Measurements from ENCODE around the gene S100A4. TPM values are rescaled to one million over a fixed set of nuclear protein-coding genes. Genes with fewer than 3 reads are reported as not detected.
"Not testable (repeated sequence)": the region's sequence is repeated elsewhere in the genome, so short reads cannot be mapped to it uniquely, and the experiment has no call there.

The S100A4 gene
- polyA plus RNA-seq, 10 donors: 162 to 254 (median 206) TPM

DNA sequence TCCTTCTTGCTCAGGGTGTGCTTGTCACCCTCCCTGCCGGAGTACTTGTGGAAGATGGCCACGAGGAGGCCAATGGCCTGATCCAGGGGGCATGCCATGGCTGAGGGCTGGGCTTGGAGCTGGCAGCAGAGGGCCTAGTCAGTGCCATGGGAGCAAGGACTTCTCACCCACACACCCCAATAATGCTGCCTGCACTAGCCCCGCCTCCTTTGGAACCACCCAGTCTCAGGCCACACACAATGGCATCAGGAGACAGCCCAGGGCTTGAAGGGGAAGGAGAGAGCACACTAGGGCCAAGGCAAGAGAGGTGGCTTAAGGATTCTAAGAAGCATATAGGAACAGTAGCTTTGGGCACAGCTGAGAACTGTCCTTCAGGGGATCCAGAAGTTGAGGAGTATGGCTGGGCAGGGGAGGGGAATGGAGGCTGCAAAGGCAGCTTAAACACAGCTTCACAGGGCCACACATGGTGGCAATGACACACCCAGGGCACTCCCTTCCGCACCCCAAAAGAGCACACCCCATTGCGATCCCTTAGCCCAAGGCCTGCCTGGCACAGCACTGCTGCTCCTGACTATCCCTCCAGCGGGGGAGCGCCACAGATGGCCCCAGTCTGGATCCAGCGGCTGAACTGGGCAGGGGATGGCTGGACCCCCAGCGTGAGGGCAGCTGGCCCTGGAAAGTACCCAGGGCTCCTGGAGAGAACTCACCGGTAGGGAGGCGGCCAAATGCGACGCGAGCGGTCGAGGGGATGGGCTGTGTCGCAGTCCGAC lies 10.2 kb downstream of the S100A4 start, which contains the start of gene S100A6:
TSS of gene S100A6 (minus strand) at position 750 of the 770 bp plus-strand sequence. CDS start at position 98, 652 bp downstream.
- DNase-seq: peak in 2 of 3 donors; percentile 29 to 77

DNA sequence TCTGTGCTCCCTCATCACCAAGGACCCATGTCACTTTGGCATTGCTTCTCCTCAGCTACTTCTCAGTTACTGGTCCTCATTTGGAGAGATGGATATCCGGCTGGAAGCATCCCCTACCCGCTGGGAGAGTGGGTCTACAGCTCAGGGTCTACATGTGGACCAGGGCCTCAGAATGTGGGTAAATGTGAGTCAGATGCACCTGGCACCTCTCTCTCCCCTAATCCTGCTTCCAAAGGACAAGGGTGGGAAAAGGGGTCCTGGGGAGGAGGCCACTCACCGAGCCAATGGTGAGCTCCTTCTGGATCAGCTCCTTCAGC lies 10.7 kb downstream of the S100A4 start:
- no peak for DNase-seq

DNA sequence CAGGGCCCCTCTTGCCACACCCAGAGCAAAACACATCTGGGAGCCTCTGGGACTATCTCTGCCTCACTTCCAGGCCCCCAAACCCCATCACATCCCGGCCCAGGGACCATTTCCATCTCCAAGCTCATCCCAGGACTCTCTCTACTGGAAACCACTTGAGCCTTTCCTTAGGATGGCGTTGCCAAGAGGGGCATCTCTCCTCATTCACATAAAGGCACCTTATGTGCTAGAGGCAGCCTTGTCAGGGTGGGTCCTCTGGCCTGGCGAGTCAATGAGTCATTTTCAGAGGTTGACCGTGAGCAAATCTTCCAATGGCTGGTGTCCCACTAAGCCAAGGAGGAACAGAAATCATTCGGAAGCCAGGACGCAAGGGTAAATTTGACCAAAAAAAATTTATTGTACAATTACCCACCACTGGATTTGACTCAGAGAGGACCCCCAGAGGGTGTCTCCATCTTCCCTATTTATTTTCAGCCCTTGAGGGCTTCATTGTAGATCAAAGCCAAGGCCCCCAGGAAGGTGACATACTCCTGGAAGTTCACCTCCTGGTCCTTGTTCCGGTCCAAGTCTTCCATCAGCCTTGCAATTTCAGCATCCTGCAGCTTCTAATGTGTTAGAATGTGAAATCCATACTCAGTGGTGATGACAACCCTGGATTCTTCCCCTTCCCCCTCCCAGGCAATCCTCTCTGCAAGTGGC lies 11.2 kb downstream of the S100A4 start:
- DNase-seq: no peak

DNA sequence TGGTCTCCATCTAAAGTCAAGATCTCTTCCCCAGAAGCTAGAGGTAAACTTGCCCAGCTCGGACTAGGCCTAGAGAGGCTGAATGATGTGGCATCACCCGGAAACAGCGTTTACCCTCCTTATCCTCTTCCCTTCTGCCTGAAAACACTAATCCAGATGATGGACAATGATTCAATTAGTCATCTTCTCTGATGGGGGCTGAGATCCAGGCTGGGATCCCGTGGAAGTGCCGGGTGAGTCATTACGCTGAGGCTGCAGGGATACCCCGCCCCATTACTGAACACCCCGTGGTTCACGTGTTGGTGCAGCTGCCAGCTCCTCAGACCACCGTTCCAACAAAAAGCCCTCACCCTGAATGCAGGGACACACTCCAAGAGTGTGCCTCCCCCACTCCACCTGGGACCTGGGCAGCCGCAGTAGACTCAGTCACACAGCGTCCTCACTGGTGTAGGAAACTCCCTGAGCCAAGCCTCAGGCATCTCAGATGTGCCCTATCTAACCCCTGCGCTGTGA lies 11.9 kb downstream of the S100A4 start:
- DNase-seq: peak in 1 of 3 donors; percentile 83

DNA sequence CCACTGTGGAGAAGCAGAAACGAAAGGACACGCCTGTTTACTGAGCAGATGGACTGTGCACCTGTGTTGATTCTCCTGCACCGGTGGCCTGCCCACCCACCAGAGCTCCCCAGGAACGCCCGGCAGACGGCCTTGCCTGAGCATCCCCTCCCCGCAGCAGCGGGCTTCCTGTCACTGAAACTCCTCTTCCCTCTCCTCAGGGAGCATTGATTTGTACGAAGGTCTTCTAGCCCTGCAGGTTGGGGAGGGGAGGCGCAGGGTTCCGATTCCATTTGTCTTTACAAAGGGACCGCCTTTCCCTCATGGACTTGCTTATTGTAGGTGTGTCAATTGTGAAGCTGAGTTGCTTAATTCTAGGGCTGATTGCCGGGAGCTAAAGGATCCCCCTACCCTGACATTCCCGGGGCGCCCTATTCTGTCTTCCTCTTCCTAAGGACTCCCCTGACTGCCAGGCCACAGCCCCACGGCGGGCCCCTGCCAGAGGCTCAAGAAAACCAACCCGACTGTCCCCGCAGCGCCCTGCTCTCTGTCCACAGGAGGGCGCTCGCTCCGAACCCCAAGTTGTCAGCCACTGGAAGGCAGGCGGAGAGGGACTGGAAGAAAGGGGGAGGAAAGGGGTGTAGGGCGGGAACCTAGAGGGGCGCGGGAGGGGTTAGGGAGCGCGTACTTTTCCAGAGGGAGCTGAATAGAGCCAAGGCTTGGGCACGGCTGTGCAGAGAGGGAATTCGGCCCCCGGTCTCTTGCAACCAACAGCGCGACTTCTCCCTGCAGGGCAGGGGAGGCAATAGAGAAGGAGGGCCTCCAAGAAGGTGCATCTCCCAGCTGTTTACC lies 12.6 kb downstream of the S100A4 start:
- peak; percentile 88 to 94 (median 90) for DNase-seq

DNA sequence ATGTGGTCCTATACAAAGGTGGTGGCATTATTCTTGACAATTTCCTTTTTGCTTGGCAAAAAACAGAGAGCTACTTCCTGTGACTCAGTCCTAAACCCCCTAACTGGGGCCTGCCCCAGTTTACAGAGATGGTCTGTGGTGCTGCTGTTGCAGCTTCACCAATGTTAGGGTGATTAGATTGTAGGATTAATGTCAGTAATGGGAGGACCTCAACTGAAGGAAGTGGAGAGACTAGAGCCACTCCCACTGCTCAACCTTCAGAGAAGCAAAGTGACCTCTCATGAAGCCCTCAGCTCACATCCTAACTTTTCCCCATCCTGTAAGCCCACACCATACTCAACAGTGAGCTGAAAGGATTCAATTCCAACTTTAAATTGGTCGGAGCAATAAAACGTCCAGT lies 13.4 kb downstream of the S100A4 start:
- DNase-seq: no peak

DNA sequence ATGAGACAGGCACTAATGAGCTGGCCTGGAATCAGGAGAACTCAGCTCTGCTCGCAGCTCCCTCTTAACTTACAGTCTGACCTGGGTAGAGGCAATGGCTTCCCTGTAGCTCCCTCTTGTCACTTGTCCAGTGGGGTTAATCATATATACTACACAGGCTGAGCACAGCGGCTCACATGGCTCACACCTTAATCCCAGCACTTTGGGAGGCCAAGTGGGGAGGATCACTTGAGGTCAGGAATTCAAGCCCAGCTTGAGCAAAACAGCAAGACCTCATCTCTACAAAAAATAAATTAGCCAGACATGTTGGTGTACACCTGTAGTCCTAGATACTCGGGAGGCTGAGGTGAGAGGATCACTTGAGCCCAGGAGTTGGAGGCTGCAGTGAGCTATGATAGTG lies 14.0 kb downstream of the S100A4 start:
- no peak for DNase-seq

DNA sequence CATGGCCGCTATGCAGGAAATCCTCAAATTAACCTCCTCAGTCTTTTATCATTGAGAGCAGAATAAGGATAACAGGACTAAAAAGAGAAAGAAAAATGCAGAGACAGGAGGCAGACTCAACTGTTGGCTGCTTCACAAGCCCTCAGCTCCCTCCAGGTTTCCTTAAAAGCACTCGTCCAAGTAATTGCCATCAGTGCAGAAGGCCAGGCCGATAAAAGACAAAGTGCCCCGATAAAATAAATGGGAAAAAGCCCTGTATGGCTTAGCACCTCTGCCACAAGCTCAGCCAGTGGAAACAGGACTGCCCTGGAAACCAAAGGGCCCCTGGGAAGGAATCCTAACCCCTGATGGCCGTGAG lies 17.9 kb downstream of the S100A4 start:
- no peak for DNase-seq

DNA sequence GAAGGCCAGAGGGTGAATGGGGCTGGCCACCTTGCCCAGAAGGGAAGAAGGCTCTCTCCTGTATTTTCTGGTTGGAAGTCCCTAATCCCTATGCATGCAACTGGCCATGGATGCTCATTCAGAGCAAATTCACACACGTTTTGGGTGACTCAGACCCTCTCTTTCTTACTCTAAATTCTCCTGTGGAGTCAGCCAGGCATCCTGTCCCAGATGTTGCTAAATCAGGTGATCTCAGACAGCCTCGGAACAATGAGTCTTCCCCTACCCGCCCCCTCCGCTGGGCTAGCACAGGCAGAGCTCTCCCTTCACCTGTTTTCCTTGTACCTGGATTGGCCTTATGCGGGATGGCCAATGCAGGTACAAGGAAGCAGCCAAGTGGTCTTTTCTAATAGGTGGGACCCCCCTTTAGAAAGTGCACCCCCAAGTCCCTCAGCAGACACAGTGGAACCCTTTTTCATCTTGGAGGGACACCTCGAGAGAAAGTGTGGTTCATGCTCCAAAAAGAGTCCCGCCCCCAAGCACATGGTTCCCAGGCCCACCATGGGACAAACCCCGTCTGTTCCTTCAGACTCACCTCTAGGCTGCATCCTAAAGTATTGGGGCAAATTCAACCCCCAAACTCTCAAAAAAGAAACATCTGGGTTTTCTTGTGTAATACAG lies 18.5 kb downstream of the S100A4 start:
- DNase-seq: no peak

DNA sequence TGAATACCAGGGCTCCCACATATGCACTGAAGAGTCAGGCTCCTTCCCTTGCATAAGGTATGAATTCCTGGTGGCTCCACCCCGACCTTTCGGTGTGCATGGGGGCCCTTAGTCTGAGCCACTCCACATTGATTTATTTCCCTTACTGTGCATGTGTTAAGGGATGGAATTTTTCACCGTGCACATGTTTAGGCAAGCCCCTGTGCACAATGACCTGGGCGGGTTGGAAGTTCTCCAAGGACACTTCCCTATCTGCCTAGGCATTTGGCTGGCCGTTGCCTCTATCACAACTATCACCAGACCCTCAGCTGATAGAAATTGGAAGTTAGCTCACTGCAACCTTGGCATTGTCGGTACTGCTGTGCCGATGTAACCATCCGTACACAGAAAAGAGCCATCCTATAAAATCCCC lies 19.5 kb downstream of the S100A4 start:
- DNase-seq: no peak

DNA sequence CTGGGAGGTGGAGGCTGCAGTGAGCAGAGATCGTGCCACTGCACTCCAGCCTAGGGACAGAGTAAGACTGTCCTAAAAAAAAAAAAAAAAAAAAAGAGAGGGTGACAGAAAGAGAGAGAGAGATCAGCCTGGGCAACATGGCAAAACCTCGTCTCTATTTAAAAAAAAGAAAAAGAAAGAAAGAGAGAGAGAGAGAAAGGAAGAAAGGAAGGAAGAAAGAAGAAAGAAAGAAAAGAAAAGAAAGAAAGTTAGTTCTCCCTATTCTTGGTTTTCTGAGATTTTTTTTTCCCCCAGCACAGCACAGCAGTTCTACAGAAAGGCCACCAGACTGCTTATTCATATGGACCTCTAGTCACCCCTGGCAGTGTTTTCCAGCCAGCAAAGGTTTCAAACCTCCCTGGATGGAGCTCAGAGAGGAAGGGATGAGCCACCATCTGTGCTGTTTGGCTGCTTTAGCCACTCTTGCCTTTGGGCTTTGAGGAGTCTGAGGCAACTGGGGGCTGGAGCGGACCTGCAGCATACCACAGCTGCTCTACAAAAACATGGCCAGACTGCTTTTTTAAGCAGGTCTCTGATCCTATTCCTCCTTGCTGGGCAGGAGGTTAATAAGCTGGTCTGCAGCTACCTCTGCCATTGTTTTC lies 20.4 kb downstream of the S100A4 start:
- DNase-seq: peak in 1 of 3 donors; percentile 53

DNA sequence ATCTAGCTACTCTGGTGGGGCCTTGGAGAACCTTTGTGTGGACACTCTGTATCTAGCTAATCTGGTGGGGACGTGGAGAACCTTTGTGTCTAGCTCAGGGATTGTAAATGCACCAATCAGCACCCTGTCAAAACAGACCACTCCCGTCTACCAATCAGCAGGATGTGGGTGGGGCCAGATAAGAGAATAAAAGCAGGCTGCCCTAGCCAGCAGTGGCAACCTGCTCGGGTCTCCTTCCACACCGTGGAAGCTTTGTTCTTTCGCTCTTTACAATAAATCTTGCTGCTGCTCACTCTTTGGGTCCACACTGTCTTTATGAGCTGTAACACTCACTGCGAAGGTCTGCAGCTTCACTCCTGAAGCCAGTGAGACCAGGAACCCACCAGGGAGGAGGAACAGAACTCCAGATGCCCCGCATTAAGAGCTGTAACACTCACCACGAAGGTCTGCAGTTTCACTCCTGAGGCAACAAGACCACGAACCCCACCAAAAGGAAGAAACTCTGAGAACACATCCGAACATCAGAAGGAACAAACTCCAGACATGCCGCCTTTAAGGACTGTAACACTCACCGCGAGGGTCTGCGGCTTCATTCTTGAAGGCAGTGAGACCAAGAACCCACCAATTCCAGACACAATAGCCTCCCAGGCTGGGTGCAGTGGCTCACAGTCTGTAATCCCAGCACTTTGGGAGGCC lies 23.1 kb downstream of the S100A4 start:
- DNase-seq: not testable (repeated sequence)

DNA sequence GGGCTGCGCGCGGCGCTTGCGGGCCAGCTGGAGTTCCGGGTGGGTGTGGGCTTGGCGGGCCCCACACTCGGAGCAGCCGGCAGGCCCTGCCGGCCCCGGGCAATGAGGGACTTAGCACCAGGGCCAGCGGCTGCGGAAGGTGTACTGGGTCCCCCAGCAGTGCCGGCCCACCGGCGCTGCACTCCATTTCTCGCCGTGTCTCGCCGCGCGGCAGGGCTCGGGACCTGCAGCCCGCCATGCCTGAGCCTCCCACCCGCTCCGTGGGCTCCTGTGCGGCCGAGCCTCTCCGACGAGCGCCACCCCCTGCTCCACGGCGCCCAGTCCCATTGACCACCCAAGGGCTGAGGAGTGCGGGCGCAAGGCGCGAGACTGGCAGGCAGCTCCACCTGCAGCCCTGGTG lies 23.8 kb downstream of the S100A4 start:
- not testable (repeated sequence) for DNase-seq

DNA sequence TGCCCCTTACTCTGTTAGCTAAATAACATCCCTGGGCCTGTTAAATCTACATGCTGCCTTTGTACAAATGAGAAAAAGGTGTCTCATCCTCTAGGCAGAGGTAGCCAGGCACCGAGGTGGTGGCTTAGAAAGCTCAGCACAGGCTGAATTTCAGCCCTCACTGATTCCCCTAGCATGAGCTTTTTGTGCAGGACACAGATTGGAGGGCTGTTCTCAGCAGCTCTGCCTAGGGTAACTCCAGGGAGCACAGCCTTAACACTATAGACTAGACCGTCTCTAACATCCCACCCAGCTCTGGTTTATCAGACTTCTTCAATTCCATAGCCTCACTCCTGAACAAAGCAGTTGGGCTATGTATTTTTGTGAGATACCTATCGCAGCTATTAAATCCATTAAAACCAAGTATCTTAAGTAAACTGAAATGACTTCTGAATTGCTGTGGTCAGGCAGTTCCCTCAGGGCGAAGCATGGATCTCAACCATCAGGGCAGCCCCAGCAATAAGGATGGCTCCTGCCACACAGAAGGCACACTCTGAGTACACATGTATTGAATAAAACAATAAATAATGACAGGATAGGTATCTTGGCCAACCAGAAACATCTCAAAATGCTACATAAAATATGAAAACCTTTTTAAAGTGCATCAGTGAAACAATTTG lies 24.7 kb downstream of the S100A4 start:
- DNase-seq: no peak

DNA sequence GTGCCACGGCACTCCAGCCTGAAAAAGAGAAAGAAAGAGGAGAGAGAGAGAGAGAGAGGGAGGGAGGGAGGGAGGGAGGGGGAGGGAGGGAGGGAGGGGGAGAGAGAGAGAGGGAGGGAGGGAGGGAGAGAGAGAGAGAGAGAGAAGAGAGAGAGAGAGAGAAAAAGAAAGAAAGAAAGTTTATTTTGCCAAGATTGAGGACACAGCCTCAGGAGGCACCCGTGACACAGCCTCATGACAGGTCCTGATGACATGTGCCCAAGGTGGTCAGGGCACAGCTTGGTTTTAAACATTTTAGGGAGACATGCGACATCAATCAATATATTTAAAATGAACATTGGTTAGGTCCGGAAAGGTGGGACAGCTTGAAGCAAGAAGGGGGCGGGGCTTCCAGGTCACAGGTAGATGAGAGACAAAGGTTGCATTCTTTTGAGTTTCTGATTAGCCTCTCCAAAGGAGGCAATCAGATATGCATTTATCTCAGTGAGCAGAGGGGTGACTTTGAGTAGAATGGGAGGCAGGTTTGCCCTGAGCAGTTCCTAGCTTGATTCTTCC lies 25.4 kb downstream of the S100A4 start:
- not testable (repeated sequence) for DNase-seq

DNA sequence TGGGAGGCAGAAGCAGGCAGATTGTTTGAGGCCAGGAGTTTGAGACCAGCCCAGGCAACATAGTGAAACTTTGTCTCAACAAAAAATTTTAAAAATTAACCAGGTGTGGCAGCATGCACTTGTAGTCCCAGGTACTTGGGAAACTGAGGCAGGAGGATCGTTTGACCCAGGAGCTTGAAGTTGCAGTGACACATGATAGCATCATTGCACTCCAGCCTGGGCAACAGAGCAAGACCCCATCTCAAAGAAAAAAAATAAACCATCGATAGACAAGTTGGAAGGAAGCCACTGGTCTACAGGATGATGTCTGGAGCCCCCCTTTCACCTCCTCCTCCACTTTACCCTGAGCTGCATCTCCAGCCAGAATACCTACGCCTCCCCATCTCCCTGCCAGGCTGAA lies 26.4 kb downstream of the S100A4 start:
- DNase-seq: no peak

DNA sequence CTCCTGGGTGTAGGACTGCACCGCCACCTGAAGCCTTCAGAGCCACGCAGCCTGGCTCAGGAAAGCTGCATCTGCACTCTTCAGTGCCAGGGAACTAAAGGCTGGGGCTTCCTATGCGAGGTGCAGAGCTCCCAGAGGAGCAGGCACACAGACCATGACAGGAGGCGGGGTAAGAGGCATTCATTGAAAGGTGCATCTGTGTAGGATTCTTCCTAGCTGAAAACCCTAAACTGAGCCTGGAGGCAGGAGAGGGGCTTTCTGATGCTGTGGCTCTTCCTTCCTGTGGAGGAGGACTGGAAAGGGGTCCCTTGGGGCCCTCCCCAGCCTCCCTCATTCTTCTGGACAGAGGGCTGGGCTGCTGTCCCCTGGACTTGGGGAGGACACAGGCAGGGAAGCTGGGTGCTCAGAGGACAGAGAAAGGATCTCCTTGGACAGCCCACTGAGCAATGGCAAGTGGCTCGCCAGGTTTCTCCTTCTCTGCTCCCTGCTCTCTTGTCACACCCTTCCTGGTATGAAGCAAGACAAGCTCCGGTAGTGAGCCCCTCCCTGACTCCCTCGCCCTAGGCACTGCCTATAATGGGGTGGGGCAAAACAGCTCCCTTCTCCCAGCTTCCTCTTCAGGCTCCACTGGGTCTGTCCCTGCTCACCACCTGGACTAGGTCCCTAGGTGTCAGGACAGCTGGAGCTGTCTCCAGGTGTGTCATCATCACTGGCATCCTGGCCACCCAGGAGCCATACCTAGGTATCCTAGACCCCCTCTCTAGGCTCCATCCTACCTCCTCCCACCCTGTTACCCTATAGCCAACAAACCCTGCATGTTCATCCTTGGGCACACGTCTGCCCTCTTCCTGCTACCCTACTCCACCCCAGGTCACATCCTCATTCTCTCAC lies 29.9 kb downstream of the S100A4 start:
- no peak for DNase-seq

DNA sequence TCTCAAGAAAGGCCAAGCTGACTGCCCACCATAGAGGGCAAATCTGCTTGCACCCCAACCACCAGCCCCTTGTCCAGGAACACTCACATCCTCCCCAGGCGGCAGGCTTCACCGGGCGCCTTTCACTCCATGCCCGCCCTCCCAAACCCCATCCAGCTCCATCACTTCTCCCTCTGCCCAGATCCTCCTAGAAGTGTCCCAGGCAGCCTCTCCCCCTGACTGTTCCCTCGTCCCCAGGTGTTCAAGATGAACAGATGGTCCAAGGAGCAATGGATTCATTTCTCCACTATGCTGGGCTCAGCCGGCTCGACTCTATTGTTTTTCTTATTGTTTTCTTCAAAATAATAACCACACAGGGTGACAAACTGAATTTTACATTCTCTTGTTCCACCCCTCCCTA lies 31.9 kb downstream of the S100A4 start:
- DNase-seq: no peak

DNA sequence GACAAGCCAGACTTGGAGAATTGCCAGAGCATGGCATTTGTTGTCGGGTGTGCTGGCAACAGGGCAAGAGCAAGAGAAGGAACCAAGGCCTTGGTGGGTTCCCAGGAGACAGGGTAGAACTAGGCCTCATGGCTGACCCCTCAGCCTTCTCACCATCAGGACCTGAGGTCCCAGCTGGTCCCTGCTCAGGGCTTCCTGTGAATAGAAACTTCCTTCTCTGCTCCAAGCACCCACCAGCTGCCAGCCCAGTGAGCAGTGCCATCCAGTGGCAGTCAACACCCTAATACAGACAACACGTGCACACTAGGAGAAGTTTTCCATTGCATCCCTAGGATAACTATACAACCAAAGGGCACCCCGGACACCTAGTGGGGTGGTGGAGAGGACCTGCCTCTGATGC lies 32.6 kb downstream of the S100A4 start:
- no peak for DNase-seq
